PFSK-1 (cell line): ENCODE results near the gene FOXP4.

ENCODE experiments used
- SIN3A ChIP-seq: IDR thresholded peaks from 2 replicates; pipeline ENCODE4 v1.6.1; 2012; ENCODE audit warnings: mild to moderate bottlenecking, low read length, moderate library complexity, borderline replicate concordance; ENCODE audit not compliant: insufficient read depth
- TAF1 ChIP-seq: IDR thresholded peaks from 2 replicates; pipeline ENCODE4 v1.6.1; 2012; ENCODE audit warnings: low read length, control low read depth, borderline replicate concordance; ENCODE audit not compliant: insufficient read depth

DNA sequence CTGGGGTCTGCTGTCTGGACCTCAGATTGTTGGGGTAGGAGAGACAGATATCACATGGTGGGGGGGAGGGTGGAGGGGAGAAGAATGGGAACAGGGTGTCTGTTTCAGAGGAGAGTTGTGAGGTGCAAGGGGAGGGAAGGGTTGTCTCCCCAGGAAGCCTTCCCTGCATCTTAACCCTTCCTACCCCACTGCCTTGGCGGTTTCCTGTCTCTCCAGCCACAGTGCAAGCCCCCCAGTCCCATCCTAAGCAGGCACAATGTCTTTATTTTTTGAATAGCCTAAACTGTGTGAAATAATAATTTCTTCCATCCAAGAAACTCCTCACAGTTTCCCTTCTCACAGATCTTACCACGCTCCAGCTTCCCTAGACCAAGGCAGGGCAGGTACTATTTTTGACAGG is 3.5 kb downstream of the FOXP4 start:
- TF ChIP-seq SIN3A, result no peak
- TF ChIP-seq TAF1, result no peak
